HepG2 (cell line): ENCODE data around the gene ZBTB46. TPM values are rescaled to one million over a fixed set of nuclear protein-coding genes. Genes with fewer than 3 reads are reported as not detected.

Experiments used
- DNMT1 ChIP-seq: sonication (generic); formaldehyde crosslinking; IDR thresholded peaks from 2 replicates; pipeline ENCODE4 v1.5.1; 2020; ENCODE audit warnings: mild to moderate bottlenecking, missing genetic modification reagents
- DZIP1 ChIP-seq: sonication (generic); formaldehyde crosslinking; IDR thresholded peaks from 2 replicates; pipeline ENCODE4 v1.5.0; 2020; ENCODE audit warnings: mild to moderate bottlenecking, missing genetic modification reagents
- GLI4 ChIP-seq: sonication (generic); formaldehyde crosslinking; IDR thresholded peaks from 2 replicates; pipeline ENCODE4 v1.5.1; 2020; ENCODE audit warnings: missing genetic modification reagents, mild to moderate bottlenecking, moderate library complexity, borderline replicate concordance
- HDAC6 ChIP-seq: fragments of 200-600 bp; sonication (generic); IDR thresholded peaks from 2 replicates; pipeline ENCODE4 v1.7.0; 2017; ENCODE audit warnings: mild to moderate bottlenecking, antibody characterized with exemption, low read length, low read depth
- HMG20A ChIP-seq: IDR thresholded peaks from 2 replicates; pipeline ENCODE4 v1.6.1; 2016; ENCODE audit warnings: borderline replicate concordance
- HOXD1 ChIP-seq: sonication (generic); formaldehyde crosslinking; IDR thresholded peaks from 2 replicates; pipeline ENCODE4 v1.5.0; 2020; ENCODE audit warnings: missing genetic modification reagents
- KMT2B ChIP-seq: IDR thresholded peaks from 2 replicates; pipeline ENCODE4 v1.6.1; 2016; ENCODE audit warnings: missing genetic modification reagents, missing compliant biosample characterization
- NRL ChIP-seq: sonication (generic); formaldehyde crosslinking; IDR thresholded peaks from 2 replicates; pipeline ENCODE4 v1.5.0; 2020; ENCODE audit warnings: missing genetic modification reagents, mild to moderate bottlenecking, moderate library complexity, borderline replicate concordance
- PAX8 ChIP-seq: sonication (generic); formaldehyde crosslinking; IDR thresholded peaks from 2 replicates; pipeline ENCODE4 v1.8.0; 2022; ENCODE audit warnings: mild to moderate bottlenecking, missing genetic modification reagents, borderline replicate concordance
- PREB ChIP-seq: sonication (generic); formaldehyde crosslinking; IDR thresholded peaks from 2 replicates; pipeline ENCODE4 v1.4.0; 2020; ENCODE audit warnings: missing genetic modification reagents
- RBM39 ChIP-seq: fragments of 200-400 bp; formaldehyde crosslinking; IDR thresholded peaks from one replicate; pipeline ENCODE4 v1.6.1; 2018; ENCODE audit warnings: antibody characterized with exemption, mild to moderate bottlenecking, low read depth, low read length; ENCODE audit not compliant: poor library complexity, severe bottlenecking
- ZBTB39 ChIP-seq: sonication (generic); formaldehyde crosslinking; IDR thresholded peaks from 2 replicates; pipeline ENCODE4 v1.5.0; 2020; ENCODE audit warnings: missing genetic modification reagents
- ZHX2 ChIP-seq, 2 experiments: sonication (generic) in 1 of 2; formaldehyde crosslinking in 1 of 2; IDR thresholded peaks; 2 replicates each; pipeline versions ENCODE4 v1.6.1 to v1.9.0; 2014 to 2022; ENCODE audit warnings: antibody characterized with exemption in 1 of 2, borderline replicate concordance in 1 of 2, inconsistent platforms in 1 of 2, low read depth in 1 of 2, missing genetic modification reagents in 1 of 2
- ZNF34 ChIP-seq: sonication (generic); formaldehyde crosslinking; IDR thresholded peaks from 2 replicates; pipeline ENCODE4 v1.4.0; 2020; ENCODE audit warnings: mild to moderate bottlenecking, missing genetic modification reagents, borderline replicate concordance
- ZNF547 ChIP-seq: sonication (generic); formaldehyde crosslinking; IDR thresholded peaks from 2 replicates; pipeline ENCODE4 v1.5.1; 2020; ENCODE audit warnings: mild to moderate bottlenecking, missing genetic modification reagents
- ZNF746 ChIP-seq: sonication (generic); formaldehyde crosslinking; IDR thresholded peaks from 2 replicates; pipeline ENCODE4 v1.8.0; 2022; ENCODE audit warnings: mild to moderate bottlenecking, missing genetic modification reagents
- ZNF777 ChIP-seq: sonication (generic); formaldehyde crosslinking; IDR thresholded peaks from 2 replicates; pipeline ENCODE4 v1.4.0; 2020; ENCODE audit warnings: missing genetic modification reagents
- polyA plus RNA-seq, 8 experiments: library from polyadenylated mRNA; depleted of rRNA in 3 of 8; stranded (reverse) in 7 of 8; unstranded in 1 of 8; fragments of >200 nt; fragmentation: Illumina TruSeq in 4 of 8; extraction: Trizol in 4 of 8; gene quantifications; 2 replicates each; pipeline versions ENCODE4 v1.2.1 to v1.2.3, GENCODE V29; 2011 to 2016; ENCODE audit warnings: low read depth in 4 of 8, missing spikeins in 1 of 8, mixed read lengths in 1 of 8; ENCODE audit not compliant: insufficient read depth in 1 of 8
- total RNA-seq, 5 experiments: library from RNA; depleted of rRNA; stranded (reverse); fragments of >200 nt; fragmentation: Illumina TruSeq; extraction: Trizol; gene quantifications; 2 replicates each; pipeline ENCODE4 v1.2.3, GENCODE V29; 2016; ENCODE audit warnings: low read depth in 1 of 5

Gene ZBTB46
- total and polyA plus RNA-seq, 2 of the 13 experiments (the other 11 are each of a cell fraction or from before 2014, with no cell fraction given): 1.6 to 13.5 TPM

GRCh38 chr20:63846128-63846771 is 15.2 kb upstream of the ZBTB46 start (continued):
- TF ChIP-seq HMG20A (CRISPR knock-in tag) (0 out of 2 replicates have a peak, but pooled peaks have one; percentile 27), PREB (CRISPR knock-in tag) (no peak), HDAC6 (no peak), ZNF746 (CRISPR knock-in tag) (0 out of 2 replicates have a peak, but pooled peaks have one; percentile 45), HOXD1 (CRISPR knock-in tag) (no peak), ZNF34 (CRISPR knock-in tag) (no peak), GLI4 (no peak), ZBTB39 (CRISPR knock-in tag) (no peak), DNMT1 (CRISPR knock-in tag) (no peak), DZIP1 (CRISPR knock-in tag) (no peak), ZNF777 (CRISPR knock-in tag) (no peak; the same call in 1 of the 2 replicates), NRL (no peak; the same call in 1 of the 2 replicates), ZNF547 (CRISPR knock-in tag) (no peak), RBM39 (peak; percentile 45), KMT2B (CRISPR knock-in tag) (no peak), PAX8 (CRISPR knock-in tag) (no peak), ZHX2 (IDR thresholded peaks at IDR 0.05; ENCODE audit: low read depth) (no peak), ZHX2 (CRISPR knock-in tag; IDR thresholded peaks at IDR 0.05; ENCODE audit: borderline replicate concordance) (no peak)
